NCI-H2196 treated with DMSO at 0.1 percent for 48 hours (cell line): ENCODE data around the gene CRYBG2.
"Not testable (repeated sequence)": the region's sequence is repeated elsewhere in the genome, so short reads cannot be mapped to it uniquely, and the experiment has no call there.

ENCODE experiments used
- DNase-seq: peaks from one replicate; lab custom pipeline; 2025; ENCODE audit not compliant: unreplicated experiment; lab: John Stamatoyannopoulos, UW

The CRYBG2 gene

GRCh38 chr1:26296340-26297056 lies 57.4 kb downstream of the CRYBG2 start:
- no peak for DNase-seq

- no peak for DNase-seq
These were observed 58.5 kb downstream of the CRYBG2 start for GRCh38 chr1:26295194-26296138.

- no peak for DNase-seq
These were observed 59.9 kb downstream of the CRYBG2 start for GRCh38 chr1:26293911-26294463.

GRCh38 chr1:26292735-26293134 lies 61.2 kb downstream of the CRYBG2 start:
- DNase-seq: not testable (repeated sequence)

GRCh38 chr1:26291939-26292338 lies 62.0 kb downstream of the CRYBG2 start:
- DNase-seq: no peak

- no peak for DNase-seq
These were observed 62.5 kb downstream of the CRYBG2 start for GRCh38 chr1:26291433-26291832.

- DNase-seq: no peak
These were observed 63.1 kb downstream of the CRYBG2 start for GRCh38 chr1:26290882-26291261.

GRCh38 chr1:26290122-26290881 lies 63.6 kb downstream of the CRYBG2 start:
- DNase-seq: no peak

GRCh38 chr1:26289158-26290059 lies 64.5 kb downstream of the CRYBG2 start:
- DNase-seq: no peak

GRCh38 chr1:26288311-26288941 lies 65.5 kb downstream of the CRYBG2 start:
- no peak for DNase-seq

GRCh38 chr1:26287811-26288210 lies 66.1 kb downstream of the CRYBG2 start:
- no peak for DNase-seq

GRCh38 chr1:26287033-26287711 lies 66.8 kb downstream of the CRYBG2 start:
- no peak for DNase-seq

- DNase-seq: no peak
These were observed 67.9 kb downstream of the CRYBG2 start for GRCh38 chr1:26286064-26286416.

GRCh38 chr1:26285366-26286063 lies 68.4 kb downstream of the CRYBG2 start:
- DNase-seq: no peak

GRCh38 chr1:26284597-26285347 lies 69.2 kb downstream of the CRYBG2 start:
- DNase-seq: no peak

GRCh38 chr1:26283871-26284596 lies 69.9 kb downstream of the CRYBG2 start:
- DNase-seq: no peak

- DNase-seq: no peak
These were observed 70.6 kb downstream of the CRYBG2 start for GRCh38 chr1:26283279-26283853.
